SKM-1 (cell line): ENCODE data around the gene PHKB.
"Not testable (repeated sequence)": the region's sequence is repeated elsewhere in the genome, so short reads cannot be mapped to it uniquely, and the experiment has no call there.

Experiments
- DNase-seq: peaks from one replicate; lab custom pipeline; 2025; ENCODE audit not compliant: unreplicated experiment; lab: John Stamatoyannopoulos, UW

PHKB gene

DNA sequence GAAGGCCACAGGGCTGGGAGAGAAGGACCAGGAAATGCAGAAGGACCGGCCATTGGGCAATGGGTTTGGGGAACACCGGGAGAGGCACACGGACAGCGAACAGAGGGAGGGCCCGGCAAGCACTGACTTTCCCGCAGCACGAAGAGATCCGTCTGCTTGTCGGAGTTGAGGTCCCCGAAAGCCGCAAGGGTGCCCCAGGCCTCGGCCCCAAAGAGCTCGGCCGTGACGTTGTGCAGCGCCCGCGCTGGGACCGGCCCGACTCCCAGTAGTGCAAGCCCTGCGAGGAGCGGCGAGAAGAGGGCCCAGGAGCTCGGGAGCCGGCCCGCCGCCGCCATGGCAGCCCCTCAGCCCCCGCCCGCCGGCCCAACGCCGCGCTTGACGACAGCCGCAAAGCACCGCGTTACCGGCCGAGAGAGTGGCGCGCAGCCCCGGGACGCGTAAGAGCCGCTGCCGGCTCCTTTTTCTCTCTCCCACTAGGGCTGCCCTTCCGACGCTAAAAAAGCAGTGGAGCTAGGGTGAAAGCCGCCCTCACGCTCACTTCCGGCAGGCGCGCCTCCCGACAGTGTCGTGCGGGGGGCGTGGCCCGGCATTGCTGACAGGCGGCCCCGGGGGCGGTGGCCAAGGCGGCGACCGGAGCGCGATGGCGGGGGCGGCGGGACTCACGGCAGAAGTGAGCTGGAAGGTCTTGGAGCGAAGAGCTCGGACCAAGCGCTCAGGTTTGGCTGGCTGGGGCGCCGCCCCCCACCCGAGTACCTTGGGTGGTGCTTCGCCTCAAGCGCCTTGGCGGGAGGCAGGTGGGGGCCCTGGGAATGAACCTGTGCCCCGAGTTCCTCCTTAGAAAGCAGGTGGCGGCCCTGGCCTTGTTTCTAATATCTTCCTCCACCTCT is at the start of gene PHKB, which contains the start of gene ITFG1:
TSS of gene PHKB (plus strand) at position 621 of the 887 bp plus-strand sequence. CDS start at position 641, 20 bp downstream.
TSS of gene ITFG1 (minus strand) at position 353 of the 887 bp plus-strand sequence. CDS start at position 335, 18 bp downstream.
- DNase-seq, result peak; percentile 60

DNA sequence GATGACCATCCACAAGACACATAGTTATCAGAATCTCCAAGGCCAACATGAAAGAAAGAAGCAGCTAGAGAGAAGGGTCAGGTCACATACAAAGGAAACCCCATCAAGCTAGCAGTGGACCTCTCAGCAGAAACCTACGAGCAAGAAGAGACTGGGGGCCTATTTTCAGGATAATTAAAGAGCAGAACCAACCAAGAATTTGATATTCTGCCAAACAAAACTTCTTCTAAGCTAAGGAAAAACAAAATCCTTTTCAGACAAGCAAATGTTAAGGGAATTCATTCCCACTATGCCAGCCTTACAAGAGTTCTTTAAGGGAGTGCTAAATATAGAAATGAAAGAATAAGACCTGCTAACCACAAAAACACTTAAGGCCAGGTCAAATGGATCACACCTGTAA is 48.1 kb upstream of the PHKB start:
- DNase-seq, result no peak

DNA sequence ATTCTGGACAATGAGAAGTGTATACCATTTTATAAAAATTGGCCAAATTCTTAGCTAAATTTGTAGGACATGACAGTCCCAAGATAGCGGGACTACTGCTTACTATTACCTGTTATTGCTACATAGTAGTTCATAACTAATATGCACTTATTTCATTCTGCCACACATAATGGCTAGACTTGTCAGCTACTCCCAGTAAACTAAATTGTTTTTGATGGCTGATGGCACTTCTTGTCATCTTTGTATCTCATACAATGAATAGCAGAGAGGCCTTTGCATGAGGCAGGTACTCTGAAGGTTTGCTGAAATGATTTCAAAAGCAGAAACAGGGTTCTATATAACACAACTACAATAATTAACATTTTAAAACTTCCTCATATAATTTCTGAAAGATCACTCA is 44.3 kb upstream of the PHKB start:
- DNase-seq, result no peak

DNA sequence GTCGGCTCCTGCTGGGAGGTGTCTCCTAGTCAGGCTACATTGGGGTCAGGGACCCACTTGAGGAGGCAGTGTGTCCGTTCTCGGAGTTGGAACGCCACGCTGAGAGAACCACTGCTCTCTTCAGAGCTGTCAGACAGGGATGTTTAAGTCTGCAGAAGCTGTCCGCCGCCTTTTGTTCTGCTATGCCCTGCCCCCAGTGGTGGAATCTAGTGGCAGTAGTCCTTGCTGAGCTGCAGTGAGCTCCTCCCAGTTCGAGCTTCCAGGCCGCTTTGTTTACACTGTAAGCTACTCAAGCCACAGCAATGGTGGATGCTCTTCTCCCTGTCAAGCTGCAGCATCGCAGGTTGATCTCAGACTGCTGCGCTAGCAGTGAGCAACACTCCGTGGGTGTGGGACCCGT is 36.3 kb upstream of the PHKB start:
- DNase-seq, result no peak

DNA sequence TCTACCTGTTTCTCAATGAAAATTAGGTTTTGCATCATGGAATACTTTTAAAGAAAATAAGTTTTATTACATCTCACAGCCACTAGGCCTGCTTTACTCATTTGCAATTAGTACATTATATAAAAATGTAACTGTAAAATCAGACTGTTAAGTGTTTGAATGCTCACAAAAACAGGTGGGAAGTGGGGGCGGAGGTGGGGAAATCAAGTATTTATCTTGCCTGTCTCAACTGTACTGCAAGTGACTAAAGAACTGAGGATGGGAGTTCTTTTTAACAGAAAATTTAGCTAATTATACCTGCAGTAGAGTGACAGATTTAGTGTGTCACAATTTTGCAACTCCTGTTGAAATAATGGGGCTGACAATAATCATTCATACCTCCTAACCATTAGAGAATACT is 34.3 kb upstream of the PHKB start:
- DNase-seq, result no peak

DNA sequence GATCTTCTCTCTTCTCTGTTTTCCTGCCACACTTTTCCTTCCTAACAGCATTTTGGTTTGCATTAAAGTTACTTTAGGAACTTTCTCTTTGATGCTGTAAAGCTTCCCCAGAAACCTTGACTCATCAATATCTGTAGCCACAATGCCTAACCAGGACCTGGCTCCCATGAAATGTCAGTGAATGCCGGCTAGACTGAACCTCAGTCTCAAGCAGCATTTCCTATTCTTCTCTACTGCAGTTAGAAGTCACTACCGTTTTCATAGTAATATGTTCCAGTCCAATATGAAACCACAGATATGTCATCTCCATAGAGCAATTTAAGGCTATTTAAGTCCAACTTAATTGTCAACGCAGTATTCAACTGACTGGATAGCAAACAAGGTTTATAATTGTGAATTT is 29.2 kb upstream of the PHKB start:
- no peak for DNase-seq

DNA sequence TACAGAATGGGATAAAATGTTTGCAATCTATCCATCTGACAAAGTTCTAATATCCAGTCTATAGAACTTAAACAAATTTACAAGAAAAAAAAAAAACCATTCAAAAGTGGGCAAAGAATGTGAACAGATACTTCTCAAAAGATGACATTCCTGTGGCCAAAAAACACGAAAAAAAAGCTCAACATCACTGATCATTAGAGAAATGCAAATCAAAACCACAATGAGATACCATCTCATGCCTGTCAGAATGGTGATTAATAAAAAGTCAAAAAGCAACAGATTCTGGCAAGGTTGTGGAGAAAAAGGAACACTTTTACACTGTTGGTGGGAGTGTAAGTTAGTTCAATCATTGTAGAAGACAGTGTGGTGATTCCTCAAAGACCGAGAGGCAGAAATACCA is 26.9 kb upstream of the PHKB start:
- not testable (repeated sequence) for DNase-seq

DNA sequence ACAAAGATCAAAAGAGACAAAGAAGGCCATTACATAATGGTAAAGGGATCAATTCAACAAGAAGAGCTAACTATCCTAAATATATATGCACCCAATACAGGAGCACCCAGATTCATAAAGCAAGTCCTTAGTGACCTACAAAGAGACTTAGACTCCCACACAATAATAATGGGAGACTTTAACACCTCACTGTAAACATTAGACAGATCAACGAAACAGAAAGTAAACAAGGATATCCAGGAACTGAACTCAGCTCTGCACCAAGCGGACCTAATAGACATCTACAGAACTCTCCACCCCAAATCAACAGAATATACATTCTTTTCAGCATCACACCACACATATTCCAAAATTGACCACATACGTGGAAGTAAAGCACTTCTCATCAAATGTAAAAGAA is 21.1 kb upstream of the PHKB start:
- not testable (repeated sequence) for DNase-seq

DNA sequence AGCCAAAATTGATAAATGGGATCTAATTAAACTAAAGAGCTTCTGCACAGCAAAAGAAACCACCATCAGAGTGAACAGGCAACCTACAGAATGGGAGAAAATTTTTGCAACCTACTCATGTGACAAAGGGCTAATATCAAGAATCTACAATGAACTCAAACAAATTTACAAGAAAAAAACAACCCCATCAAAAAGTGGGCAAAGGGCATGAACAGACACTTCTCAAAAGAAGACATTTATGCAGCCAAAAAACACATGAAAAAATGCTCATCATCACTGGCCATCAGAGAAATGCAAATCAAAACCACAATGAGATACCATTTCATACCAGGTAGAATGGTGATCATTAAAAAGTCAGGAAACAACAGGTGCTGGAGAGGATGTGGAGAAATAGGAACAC is 18.2 kb upstream of the PHKB start:
- DNase-seq, result not testable (repeated sequence)

DNA sequence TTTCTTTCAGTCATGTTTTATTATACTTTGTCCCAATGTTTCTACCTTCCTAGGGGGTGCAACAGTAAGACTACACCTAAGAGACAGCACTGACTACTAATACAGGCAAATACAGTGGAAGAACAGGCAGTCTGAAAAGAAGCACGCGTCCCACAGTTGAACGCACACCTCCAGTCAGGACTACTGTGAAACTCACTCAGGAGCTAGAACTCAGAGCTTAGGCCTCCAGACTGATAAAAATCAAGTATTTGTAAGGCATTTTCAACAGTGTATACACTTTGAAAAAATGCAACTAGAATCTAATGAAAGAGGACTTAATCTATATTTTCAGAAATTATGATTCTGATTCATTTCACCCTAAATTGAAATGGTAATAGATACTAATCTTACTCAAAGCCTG is 14.7 kb upstream of the PHKB start:
- no peak for DNase-seq

DNA sequence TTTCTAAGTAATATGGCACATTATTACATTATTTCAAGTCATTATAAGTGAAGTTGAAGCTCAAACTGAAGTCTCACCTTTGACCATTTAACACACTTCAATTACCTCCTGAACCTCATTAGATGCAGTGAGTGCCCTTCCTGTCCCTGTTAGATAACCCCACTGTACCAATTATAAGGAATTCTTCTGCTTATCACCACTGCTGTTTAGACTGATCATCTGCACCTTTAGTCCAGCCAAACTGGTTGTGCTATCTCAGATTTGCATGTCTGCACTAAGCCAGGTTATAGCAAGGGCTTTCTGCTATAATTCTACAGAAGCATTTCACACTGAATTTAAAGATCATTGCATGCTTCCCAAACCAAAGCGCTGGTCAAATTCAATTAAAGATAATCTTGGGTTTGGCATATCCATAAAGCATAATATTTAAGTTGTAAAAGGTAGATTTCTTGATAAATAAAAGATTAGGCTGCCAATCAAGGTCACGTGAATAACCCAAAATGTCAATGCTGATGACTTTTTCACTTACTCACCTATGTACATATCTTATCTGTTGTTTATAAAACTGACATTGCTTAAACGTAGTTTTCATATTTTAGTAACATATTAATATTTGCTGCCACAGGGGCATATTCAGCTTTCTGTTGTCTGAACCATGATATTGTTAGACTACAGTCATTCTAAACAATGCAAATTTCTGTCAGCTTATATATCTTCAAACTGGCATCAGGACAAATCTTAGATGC is 12.1 kb upstream of the PHKB start:
- no peak for DNase-seq

DNA sequence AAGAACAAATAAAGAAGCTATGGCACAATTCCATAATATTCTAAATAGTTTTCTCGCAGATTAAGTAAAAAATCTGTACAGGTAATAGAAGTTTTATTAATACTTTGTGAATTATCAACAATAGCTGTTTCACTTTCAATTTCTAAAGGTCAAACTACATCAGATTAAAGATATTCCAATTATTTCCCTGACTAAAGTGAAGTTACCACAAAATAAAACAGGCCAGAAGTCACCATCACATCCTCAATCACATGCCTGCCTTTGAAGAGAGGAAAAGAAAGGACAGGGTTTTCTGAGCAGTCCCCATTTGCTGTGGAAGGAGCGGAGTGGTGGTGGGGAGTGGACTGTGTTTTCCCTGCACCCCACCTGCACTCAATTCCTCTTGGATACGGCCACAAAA is 11.3 kb upstream of the PHKB start:
- DNase-seq, result no peak

DNA sequence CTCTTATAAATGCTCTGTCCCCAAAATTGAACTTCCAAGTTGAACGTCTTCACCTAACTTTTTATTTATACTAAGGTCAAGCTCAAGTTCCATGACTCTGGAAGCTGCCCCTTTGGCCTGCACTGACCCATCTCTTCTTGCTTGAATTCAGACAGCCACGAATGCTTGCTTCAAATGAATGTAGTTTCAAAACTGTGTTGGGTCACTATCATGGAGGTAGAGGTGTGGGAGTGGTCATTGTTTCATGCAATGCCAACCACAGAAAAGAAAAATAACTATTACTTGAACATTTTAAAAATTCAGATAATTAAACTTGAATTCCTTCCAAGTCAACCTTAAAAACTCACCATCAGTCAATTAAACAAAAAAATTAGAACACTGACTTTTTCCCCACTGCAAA is 2.8 kb upstream of the PHKB start:
- no peak for DNase-seq

DNA sequence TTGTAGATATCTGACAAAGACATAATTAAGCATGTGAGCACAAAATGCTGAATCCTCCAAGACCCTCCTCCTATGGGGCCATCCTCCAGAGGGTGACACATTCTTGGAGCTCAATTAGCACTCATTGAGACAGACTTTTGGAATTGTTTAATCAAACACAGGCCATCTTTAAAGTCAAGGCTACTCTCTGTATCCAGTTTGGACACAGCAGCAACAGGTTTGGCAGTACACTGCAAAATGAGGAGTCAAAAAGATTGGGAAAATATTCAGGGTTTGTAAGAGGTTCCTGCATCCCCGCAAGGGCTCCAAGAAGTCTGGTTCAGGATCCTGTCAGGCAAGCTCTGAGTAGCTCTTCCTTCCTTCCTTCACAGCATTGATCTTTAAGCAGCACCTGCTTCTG is 1.5 kb upstream of the PHKB start:
- DNase-seq, result no peak

DNA sequence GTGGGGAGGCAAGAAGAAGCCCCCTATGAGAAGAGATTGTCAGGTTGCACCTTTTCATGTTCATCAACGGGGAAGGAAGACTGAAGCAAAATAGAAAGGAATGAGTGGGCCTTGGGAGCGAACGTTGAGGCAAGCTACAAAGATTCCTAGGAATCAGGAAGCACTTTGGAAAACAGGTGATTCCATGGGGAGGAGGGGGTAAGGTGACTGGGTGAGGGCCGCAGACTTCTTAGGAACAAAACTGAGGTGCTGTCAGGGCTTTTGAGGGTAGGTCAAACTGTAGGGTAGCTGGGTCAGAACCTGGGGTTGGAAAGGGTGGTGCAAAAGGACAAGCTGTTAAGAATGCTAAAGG is 796 bp upstream of the PHKB start:
- DNase-seq, result no peak

DNA sequence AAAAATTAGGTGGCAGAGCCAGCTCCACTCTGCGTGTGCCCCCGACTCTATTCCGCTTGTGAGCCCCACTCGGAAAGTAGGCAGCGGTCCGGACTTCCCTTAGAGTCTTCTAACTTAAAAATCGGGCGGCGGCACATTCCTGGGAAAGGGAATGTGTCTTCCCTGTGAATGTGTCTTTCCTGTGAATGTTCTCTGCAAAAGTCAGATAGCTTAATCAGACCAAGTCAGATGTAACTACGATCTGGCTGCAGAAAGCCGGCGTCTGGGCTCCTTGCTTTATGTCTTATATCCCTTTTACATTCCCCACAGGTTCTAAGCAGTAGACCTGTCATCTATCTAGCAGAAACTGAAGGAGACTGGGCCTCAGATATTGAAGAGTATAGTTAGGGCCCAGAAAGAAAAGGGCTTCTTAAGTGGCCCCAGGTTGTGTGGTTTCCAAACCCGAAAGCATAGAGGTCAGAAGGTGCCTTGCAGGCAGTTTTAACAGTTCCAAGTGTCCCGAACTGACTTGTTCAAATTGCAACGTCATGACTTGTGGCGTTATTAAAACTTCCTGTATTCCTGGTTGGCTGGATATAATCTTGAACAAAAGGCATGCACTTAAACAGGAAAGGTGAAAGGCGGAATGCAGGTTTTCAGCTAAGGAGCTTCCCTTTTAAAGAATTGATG is 601 bp downstream of the PHKB start:
- no peak for DNase-seq

DNA sequence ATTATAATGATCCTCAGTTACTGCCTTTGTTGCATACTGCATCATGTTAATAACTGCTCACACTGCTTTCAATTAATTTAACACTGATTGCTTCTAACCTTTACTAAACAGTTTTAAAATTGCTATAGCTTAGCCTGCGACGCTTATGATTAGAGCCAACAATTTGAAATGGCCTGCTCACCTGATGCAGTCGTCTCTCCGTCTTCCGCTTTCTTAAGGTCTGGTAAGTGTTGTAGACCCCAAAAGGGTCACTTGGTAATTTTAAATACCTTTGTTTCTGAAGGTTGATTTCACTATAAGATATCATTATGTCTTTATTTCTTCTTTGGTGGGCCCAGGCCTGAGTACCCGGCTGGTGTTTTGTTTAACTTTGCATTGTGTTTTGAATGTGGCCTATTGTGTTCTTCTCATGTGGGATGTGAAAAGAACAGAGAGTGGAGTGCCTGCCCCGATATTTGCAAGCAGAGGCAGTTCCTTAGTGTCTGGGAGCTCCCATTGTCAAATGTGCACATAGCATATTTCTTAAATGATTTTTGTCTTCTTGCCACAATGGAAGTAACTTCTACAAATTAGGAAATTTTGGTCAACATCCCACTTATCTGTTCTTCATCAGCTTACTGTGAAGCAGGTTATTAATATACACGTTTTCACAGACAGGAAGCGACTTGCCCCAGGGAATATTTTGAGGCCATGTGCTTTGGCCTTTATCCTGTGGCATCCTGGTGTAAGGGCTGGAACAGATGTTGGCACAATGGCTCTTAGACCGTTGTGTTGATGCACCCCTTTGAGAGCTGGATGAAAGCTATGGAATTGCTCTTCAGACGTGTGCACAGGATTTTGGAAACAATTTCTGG is 2.9 kb downstream of the PHKB start:
- no peak for DNase-seq

DNA sequence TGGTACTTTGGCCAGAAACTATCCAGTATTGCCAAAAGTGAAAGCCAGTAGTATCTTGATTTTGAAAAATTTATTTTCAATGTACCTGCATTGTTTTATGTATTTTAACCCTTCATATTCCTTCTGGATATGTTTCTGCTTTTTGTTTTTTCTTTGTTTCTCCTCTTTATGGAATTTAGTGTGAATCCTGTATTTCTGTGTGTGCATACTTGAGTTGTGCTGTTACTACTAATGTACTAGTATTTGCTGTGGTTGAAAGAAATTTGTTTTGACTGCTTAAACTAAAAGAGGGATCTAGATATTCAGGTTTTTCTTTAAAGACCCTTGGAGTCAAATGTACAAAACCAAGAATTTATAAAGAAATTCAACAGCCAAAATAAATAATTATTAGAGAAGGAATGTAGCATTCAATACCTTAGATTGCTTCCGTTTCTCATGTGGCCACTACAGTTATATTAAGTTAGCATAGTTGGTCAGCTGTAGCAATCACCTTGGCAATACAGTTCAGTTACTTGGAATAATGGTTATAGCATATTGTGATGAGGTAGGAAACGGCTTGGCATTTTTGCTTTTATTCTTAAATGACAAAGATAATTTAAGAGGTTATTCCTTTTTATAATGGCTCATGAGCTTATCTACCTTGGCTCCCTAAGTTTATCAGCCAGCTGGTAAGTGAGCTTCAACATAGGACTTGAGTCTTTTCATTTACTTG is 4.9 kb downstream of the PHKB start:
- no peak for DNase-seq

DNA sequence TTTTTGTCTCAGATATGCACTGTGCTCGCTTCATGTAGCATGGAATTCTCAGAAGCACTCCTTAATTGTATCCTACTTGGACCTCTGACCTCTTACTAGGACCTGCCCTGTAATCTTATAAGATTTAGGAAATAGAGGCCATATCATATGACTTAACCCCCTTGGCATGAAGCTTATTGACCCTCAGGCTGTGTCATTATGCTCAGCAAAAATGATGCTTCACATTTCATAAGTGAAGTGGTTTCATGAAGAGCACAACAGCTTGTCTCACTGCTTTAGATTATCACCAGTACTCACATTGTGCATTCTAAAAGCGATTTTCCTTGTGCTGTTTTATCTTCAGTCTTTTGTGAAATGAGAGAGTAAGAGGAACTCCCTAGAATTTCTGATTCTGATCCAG is 6.4 kb downstream of the PHKB start:
- DNase-seq, result no peak

DNA sequence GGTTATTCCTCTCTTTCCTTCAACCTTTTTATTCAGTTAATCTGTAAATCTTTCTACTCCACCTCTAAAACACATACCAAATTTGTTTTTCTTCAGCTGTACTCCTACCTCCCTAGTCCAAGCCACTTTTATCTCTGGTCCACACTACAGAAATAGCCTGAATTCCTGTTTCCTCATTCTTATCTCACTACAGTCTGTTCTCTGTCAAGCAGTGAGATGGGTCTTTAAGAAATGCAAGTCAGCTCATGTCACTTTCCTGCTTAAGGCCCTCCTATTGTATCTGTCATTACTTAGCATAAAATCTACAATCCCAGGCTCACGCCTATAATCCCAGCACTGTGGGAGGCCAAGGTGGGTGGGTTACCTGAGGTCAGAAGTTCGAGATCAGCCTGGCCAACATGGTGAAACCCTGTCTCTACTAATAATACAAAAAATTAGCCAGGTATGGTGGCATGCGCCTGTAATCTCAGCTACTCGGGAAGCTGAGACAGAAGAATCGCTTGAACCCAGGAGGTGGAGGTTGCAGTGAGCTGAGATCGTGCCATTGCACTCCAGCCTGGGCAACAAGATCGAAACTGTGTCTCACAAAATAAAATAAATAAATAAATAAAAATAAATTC is 7.0 kb downstream of the PHKB start:
- DNase-seq, result not testable (repeated sequence)
